DND-41 (cell line): Measurements from ENCODE around the gene ARRDC2.

ENCODE experiments used
- EZH2 ChIP-seq: IDR thresholded peaks from 3 replicates; pipeline ENCODE4 v1.6.1; 2012; ENCODE audit warnings: borderline replicate concordance, low read depth, mild to moderate bottlenecking, moderate library complexity, low read length, inconsistent platforms; ENCODE audit not compliant: severe bottlenecking
- TF ChIP-seq, protein P1 (sequence below): IDR thresholded peaks from 2 replicates; pipeline ENCODE4 v1.5.1; 2012; ENCODE audit warnings: borderline replicate concordance, low read length, moderate library complexity, mild to moderate bottlenecking; ENCODE audit not compliant: poor library complexity, severe bottlenecking; ENCODE audit errors: extremely low read depth

- TF ChIP-seq EZH2: no peak
- TF ChIP-seq, protein P1, sequence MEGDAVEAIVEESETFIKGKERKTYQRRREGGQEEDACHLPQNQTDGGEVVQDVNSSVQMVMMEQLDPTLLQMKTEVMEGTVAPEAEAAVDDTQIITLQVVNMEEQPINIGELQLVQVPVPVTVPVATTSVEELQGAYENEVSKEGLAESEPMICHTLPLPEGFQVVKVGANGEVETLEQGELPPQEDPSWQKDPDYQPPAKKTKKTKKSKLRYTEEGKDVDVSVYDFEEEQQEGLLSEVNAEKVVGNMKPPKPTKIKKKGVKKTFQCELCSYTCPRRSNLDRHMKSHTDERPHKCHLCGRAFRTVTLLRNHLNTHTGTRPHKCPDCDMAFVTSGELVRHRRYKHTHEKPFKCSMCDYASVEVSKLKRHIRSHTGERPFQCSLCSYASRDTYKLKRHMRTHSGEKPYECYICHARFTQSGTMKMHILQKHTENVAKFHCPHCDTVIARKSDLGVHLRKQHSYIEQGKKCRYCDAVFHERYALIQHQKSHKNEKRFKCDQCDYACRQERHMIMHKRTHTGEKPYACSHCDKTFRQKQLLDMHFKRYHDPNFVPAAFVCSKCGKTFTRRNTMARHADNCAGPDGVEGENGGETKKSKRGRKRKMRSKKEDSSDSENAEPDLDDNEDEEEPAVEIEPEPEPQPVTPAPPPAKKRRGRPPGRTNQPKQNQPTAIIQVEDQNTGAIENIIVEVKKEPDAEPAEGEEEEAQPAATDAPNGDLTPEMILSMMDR: no peak
Observed at GRCh38 chr19:17977021-17977420, 30.9 kb upstream of the ARRDC2 start.
